ENCODE measurements around the gene DBH.

Gene DBH

GRCh38 chr9:133703591-133704399 lies 67.6 kb downstream of the DBH start:
- DNase-seq, result no peak

GRCh38 chr9:133704711-133705181 lies 68.6 kb downstream of the DBH start:
- no peak for DNase-seq

GRCh38 chr9:133705576-133705975 lies 69.4 kb downstream of the DBH start:
- peak; percentile 93 for DNase-seq

- peak; percentile 42 for DNase-seq
These were observed 70.3 kb downstream of the DBH start for GRCh38 chr9:133706307-133707050.

- peak; percentile 47 for DNase-seq
These were observed 71.1 kb downstream of the DBH start for GRCh38 chr9:133707065-133707762.

GRCh38 chr9:133707763-133708245 lies 71.6 kb downstream of the DBH start:
- DNase-seq, result no peak

- no peak for DNase-seq
These were observed 72.3 kb downstream of the DBH start for GRCh38 chr9:133708246-133709014.

Data from NCI-H524 treated with DMSO at 0.1 percent for 48 hours (cell line).